ENCODE data around the gene ZNF764.

ZNF764 gene

GRCh38 chr16:30511509-30511908 is 46.7 kb downstream of the ZNF764 start:
- ATAC-seq (replicated peaks; ENCODE audit: extremely low read depth, poor library complexity, severe bottlenecking) = no peak
- Mint-ChIP-seq H3K4me1 (peaks cover 25% of the 10 kb centered on the region), H3K4me3 (no peak overlapping the region), H3K36me3 (ENCODE audit: insufficient read depth) (peaks cover 95% of the 10 kb centered on the region), H3K9me3 (no peaks in the 10 kb centered on the region), H3K27ac (ENCODE audit: low read depth) (no peak overlapping the region), H3K27me3 (no peaks in the 10 kb centered on the region)
- no peak for DNase-seq (ENCODE audit: low spot score in 2 of 2)

- H3K27ac Mint-ChIP-seq (ENCODE audit: low read depth) = peak overlapping the region; percentile 38
Observed at GRCh38 chr16:30510376-30510938, 47.7 kb downstream of the ZNF764 start.

GRCh38 chr16:30509081-30509765 is 49.0 kb downstream of the ZNF764 start:
- H3K9me3 Mint-ChIP-seq = no peaks in the 10 kb centered on the region
- H3K4me3 Mint-ChIP-seq = no peak overlapping the region
- H3K36me3 Mint-ChIP-seq (ENCODE audit: insufficient read depth) = peaks cover 94% of the 10 kb centered on the region
- H3K27me3 Mint-ChIP-seq = no peaks in the 10 kb centered on the region
- H3K4me1 Mint-ChIP-seq = peaks cover 14% of the 10 kb centered on the region
- ATAC-seq (replicated peaks; ENCODE audit: extremely low read depth, poor library complexity, severe bottlenecking) (no peak), DNase-seq (ENCODE audit: low spot score in 2 of 2) (no peak)
- H3K27ac Mint-ChIP-seq (ENCODE audit: low read depth) = peak overlapping the region; percentile 16

More at GRCh38 chr16:30510376-30510938, 47.7 kb downstream of the ZNF764 start:
- ATAC-seq (replicated peaks; ENCODE audit: extremely low read depth, poor library complexity, severe bottlenecking) = no peak
- no peak for DNase-seq (ENCODE audit: low spot score in 2 of 2)
- Mint-ChIP-seq H3K4me3 (no peak overlapping the region), H3K27me3 (no peaks in the 10 kb centered on the region), H3K4me1 (peaks cover 19% of the 10 kb centered on the region), H3K9me3 (no peaks in the 10 kb centered on the region), H3K36me3 (ENCODE audit: insufficient read depth) (peaks cover 94% of the 10 kb centered on the region)

All from central memory CD8-positive, alpha-beta T cell (primary cell).